ENCODE measurements around the gene VTI1A. TPM values are rescaled to one million over a fixed set of nuclear protein-coding genes. Genes with fewer than 3 reads are reported as not detected.
"Not testable (repeated sequence)": the region's sequence is repeated elsewhere in the genome, so short reads cannot be mapped to it uniquely, and the experiment has no call there.

Gene VTI1A
- total RNA-seq, 6 donors from 2014 or later: 29.5 to 247 (median 43.0) TPM

DNA sequence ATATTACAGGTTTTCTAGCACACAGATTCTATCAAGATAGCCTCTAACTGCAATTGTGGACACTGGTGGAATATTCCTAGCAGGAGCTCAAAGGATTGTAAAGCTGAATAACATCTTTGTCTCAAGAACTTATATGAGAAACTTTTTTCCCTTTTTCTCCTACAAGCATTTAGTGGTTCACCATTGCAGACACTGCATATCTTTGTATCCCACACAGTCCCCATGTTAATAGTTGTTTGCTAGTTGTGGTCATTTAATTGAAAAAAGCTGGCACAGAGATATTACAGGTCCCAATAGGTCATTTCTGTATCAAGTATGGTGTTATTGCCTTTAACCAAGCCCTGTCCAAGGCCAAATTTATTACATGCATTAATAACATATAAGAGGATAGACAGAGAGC lies 276.9 kb downstream of the VTI1A start:
- Histone ChIP-seq H3K27ac (no peak overlapping the region), H3K4me3 (no peak overlapping the region), H3K27me3 (no peaks in the 10 kb centered on the region), H3K36me3 (no peaks in the 10 kb centered on the region), H3K4me1 (no peaks in the 10 kb centered on the region), H3K9me3 (no peaks in the 10 kb centered on the region)
- ATAC-seq (ENCODE audit: low FRiP score in 2 of 2) (no peak), DNase-seq (no peak)
- TF ChIP-seq POLR2AphosphoS5 (IDR thresholded peaks at IDR 0.05): no peak
- TF ChIP-seq CTCF (IDR thresholded peaks at IDR 0.05): no peak
- no peak for TF ChIP-seq EP300 (IDR thresholded peaks at IDR 0.05)
- TF ChIP-seq POLR2A (IDR thresholded peaks at IDR 0.05): no peak

DNA sequence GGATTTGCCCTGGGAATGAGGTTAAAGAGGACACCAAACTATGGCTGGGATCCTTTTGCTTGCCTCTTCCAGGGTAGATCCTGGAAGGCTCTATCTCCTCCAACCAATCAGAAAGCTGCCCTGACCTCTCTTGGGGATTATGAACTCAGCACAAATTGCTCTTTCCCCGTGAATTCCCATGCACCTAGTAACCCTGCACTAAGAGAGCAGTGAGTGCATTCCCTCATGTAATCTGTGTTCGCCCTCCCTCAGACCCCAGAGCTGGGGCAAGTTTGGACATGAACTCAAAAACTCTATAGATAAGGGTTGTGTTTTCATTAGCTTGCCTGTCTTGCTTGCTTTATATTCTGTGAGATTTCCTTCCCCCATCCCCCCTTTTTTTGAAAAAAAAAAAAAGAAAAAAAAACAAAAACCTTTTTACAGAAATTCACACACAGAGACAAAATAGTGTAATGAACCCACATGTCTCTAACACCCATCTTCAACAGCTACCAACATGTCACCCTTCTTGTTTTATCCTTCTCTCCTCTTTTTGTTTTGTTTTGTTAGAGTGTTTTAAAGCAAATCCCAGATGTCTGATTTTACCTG lies 277.5 kb downstream of the VTI1A start:
- Histone ChIP-seq H3K4me1 (no peaks in the 10 kb centered on the region), H3K36me3 (no peaks in the 10 kb centered on the region), H3K9me3 (no peaks in the 10 kb centered on the region), H3K27me3 (no peaks in the 10 kb centered on the region), H3K4me3 (no peak overlapping the region), H3K27ac (no peak overlapping the region)
- ATAC-seq (ENCODE audit: low FRiP score in 2 of 2) (no peak), DNase-seq (no peak)
- WGBS, 2 donors: 74 to 88% methylated on average over 2 of the region's 2 CpGs
- no peak for TF ChIP-seq POLR2A (IDR thresholded peaks at IDR 0.05)
- no peak for TF ChIP-seq POLR2AphosphoS5 (IDR thresholded peaks at IDR 0.05)
- TF ChIP-seq EP300 (IDR thresholded peaks at IDR 0.05): no peak
- TF ChIP-seq CTCF (IDR thresholded peaks at IDR 0.05): no peak

- no peaks in the 10 kb centered on the region for H3K27me3 ChIP-seq
- H3K4me3 ChIP-seq: no peak overlapping the region
- DNase-seq (no peak), ATAC-seq (ENCODE audit: low FRiP score in 2 of 2) (no peak)
- no peaks in the 10 kb centered on the region for H3K4me1 ChIP-seq
- no peak for TF ChIP-seq CTCF (IDR thresholded peaks at IDR 0.05)
- no peak for TF ChIP-seq POLR2A (IDR thresholded peaks at IDR 0.05)
- TF ChIP-seq EP300 (IDR thresholded peaks at IDR 0.05): no peak
- no peak for TF ChIP-seq POLR2AphosphoS5 (IDR thresholded peaks at IDR 0.05)
- 85 to 94% methylated on average over 3 of the region's 3 CpGs for WGBS, 2 donors
- no peak overlapping the region for H3K27ac ChIP-seq
- H3K36me3 ChIP-seq: no peaks in the 10 kb centered on the region
- H3K9me3 ChIP-seq: no peaks in the 10 kb centered on the region
These were observed 281.3 kb downstream of the VTI1A start for GRCh38 chr10:112728118-112728883.

- DNase-seq: no peak
These were observed 282.0 kb downstream of the VTI1A start for GRCh38 chr10:112728997-112729396.

GRCh38 chr10:112731450-112731849 lies 284.4 kb downstream of the VTI1A start:
- DNase-seq; H3K4me1 ChIP-seq; H3K36me3 ChIP-seq; ATAC-seq (ENCODE audit: low FRiP score in 2 of 2); H3K9me3 ChIP-seq; H3K4me3 ChIP-seq; H3K27me3 ChIP-seq; H3K27ac ChIP-seq: not testable (repeated sequence)
- 94 to 98% methylated on average over 3 of the region's 3 CpGs for WGBS, 2 donors

More at GRCh38 chr10:112728997-112729396, 282.0 kb downstream of the VTI1A start:
- no peak overlapping the region for H3K4me3 ChIP-seq
- no peaks in the 10 kb centered on the region for H3K27me3 ChIP-seq
- H3K9me3 ChIP-seq: no peaks in the 10 kb centered on the region
- ATAC-seq (ENCODE audit: low FRiP score in 2 of 2): no peak
- TF ChIP-seq CTCF (IDR thresholded peaks at IDR 0.05) (no peak), POLR2A (IDR thresholded peaks at IDR 0.05) (no peak), POLR2AphosphoS5 (IDR thresholded peaks at IDR 0.05) (no peak), EP300 (IDR thresholded peaks at IDR 0.05) (no peak)
- H3K36me3 ChIP-seq: no peaks in the 10 kb centered on the region
- no peak overlapping the region for H3K27ac ChIP-seq
- no peaks in the 10 kb centered on the region for H3K4me1 ChIP-seq

Measured in upper lobe of left lung (tissue), 6 donors.